Hepatocyte (in vitro differentiated cells): ENCODE data around the gene NCOA7.

Source experiments
- EZH2 ChIP-seq: fragments of 200-600 bp; sonication (generic); IDR thresholded peaks from 2 replicates; pipeline ENCODE4 v1.6.1; 2016; ENCODE audit warnings: antibody characterized with exemption, mild to moderate bottlenecking, borderline replicate concordance
- TF ChIP-seq, protein P1 (sequence below): fragments of 200-600 bp; sonication (generic); IDR thresholded peaks from 2 replicates; pipeline ENCODE4 v1.5.1; 2016; ENCODE audit warnings: antibody characterized with exemption, mild to moderate bottlenecking; ENCODE audit not compliant: poor library complexity

DNA sequence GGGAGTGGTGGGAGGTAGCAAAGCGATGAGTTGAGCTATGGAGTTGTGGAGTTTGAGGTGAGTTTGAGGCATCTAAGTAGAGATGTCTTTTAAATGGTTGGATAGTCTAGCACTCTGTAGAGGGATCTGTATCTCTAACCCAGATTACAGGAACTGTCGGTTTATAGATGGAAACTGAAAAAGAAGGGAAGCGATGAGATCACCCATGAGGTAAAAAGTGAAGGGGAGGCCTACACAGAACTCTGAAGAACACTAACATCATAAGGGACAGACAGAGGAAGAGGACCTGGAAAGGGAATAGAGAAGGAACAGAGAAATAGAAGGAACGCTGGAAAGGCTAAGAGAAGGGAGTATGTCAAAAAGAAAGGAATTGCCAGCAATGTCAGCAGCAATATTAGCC lies 168.3 kb downstream of the NCOA7 start:
- no peak for TF ChIP-seq EZH2
- TF ChIP-seq, protein P1, sequence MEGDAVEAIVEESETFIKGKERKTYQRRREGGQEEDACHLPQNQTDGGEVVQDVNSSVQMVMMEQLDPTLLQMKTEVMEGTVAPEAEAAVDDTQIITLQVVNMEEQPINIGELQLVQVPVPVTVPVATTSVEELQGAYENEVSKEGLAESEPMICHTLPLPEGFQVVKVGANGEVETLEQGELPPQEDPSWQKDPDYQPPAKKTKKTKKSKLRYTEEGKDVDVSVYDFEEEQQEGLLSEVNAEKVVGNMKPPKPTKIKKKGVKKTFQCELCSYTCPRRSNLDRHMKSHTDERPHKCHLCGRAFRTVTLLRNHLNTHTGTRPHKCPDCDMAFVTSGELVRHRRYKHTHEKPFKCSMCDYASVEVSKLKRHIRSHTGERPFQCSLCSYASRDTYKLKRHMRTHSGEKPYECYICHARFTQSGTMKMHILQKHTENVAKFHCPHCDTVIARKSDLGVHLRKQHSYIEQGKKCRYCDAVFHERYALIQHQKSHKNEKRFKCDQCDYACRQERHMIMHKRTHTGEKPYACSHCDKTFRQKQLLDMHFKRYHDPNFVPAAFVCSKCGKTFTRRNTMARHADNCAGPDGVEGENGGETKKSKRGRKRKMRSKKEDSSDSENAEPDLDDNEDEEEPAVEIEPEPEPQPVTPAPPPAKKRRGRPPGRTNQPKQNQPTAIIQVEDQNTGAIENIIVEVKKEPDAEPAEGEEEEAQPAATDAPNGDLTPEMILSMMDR: no peak
